ENCODE data around the gene KRTAP5-9.
"Not testable (repeated sequence)": the region's sequence is repeated elsewhere in the genome, so short reads cannot be mapped to it uniquely, and the experiment has no call there.

The KRTAP5-9 gene

DNA sequence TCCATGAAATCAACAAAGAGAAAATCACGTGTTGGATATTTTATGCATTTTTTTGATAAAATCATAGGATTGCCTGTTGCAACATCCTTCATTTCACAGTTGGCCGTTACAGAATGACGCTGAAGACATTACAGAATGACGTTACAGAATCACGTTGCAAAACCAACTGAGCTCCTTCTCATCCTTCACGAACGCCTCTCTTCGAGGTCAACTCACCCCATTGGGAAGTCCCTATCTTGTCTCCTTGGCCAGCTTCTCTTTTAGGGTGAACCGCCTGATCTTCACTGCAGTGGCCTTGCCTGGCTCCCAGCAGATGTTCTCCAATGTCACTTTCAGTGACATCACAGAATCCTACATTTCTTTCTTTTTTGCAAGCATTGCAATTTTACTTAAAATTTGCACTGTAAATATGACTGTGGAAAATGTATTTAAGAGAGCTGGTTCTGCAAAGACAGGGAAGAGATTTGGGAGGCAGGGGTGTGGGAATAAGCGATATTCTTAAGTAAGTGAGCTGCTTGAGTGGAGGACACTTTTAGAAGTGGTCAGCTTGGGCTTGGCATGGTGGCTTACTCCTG, 16.1 kb upstream of the KRTAP5-9 start:
- in situ Hi-C loops (cut with HindIII; ENCODE audit: low sequenced_read_pairs), result no loop called here
- H3K4me3 ChIP-seq (ENCODE audit: low read depth, low read length), result no peak overlapping the region
- no peak for DNase-seq (ENCODE audit: low read depth, low spot score)
- TF ChIP-seq, protein P1, sequence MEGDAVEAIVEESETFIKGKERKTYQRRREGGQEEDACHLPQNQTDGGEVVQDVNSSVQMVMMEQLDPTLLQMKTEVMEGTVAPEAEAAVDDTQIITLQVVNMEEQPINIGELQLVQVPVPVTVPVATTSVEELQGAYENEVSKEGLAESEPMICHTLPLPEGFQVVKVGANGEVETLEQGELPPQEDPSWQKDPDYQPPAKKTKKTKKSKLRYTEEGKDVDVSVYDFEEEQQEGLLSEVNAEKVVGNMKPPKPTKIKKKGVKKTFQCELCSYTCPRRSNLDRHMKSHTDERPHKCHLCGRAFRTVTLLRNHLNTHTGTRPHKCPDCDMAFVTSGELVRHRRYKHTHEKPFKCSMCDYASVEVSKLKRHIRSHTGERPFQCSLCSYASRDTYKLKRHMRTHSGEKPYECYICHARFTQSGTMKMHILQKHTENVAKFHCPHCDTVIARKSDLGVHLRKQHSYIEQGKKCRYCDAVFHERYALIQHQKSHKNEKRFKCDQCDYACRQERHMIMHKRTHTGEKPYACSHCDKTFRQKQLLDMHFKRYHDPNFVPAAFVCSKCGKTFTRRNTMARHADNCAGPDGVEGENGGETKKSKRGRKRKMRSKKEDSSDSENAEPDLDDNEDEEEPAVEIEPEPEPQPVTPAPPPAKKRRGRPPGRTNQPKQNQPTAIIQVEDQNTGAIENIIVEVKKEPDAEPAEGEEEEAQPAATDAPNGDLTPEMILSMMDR (IDR thresholded peaks at IDR 0.05; ENCODE audit: low read depth, low read length), result no peak

DNA sequence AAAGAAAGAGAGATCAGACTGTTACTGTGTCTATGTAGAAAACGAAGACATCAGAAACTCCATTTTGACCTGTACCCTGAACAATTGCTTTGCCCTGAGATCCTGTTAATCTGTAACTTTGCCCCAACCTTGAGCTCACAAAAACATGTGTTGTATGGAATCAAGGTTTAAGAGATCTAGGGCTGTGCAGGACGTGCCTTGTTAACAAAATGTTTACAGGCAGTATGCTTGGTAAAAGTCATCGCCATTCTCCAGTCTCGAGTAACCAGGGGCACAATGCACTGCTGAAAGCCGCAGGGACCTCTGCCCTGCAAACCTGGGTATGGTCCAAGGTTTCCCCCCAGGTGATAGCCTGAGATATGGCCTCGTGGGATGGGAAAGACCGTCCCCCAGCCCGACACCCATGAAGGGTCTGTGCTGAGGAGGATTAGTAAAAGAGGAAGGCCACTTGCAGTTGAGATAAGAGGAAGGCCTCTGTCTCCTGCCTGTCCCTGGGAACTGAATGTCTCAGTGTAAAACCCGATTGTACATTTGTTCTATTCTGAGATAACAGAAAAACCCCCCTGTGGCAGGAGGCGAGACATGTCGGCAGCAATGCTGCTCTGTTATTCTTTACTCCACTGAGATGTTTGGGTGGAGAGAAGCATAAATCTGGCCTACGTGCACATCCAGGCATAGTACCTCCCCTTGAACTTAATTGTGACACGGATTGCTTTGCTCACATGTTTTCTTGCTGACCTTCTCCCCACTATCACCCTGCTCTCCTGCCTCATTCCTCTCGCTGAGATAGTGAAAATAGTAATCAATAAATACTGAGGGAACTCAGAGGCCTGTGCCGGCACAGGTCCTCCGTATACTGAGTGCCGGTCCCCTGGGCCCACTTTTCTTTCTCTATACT, 13.3 kb upstream of the KRTAP5-9 start:
- in situ Hi-C loops (cut with HindIII; ENCODE audit: low sequenced_read_pairs); DNase-seq (ENCODE audit: low read depth, low spot score); H3K4me3 ChIP-seq (ENCODE audit: low read depth, low read length): not testable (repeated sequence)

DNA sequence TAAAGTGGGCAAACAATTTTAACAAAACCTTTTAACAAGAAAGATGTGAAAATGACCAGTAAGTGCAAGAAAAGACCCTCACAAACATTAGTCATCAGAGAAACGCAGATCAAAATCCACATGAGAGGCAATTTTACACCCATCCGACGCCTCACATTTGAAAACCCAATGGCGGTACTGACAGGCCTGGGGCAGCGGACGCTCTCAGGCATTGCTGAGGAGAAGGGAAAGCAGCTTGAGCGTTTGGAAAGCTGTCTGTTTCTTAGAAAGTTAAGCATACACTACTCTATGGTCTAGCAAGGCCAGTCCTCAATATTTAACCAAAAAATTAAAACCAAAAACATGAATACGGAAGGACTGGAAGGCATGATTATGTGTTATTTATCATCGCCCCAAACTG, 12.4 kb upstream of the KRTAP5-9 start:
- H3K4me3 ChIP-seq (ENCODE audit: low read depth, low read length), result no peak overlapping the region
- DNase-seq (ENCODE audit: low read depth, low spot score), result no peak
- in situ Hi-C loops (cut with HindIII; ENCODE audit: low sequenced_read_pairs), result no loop called here
- TF ChIP-seq, protein P1 (IDR thresholded peaks at IDR 0.05; ENCODE audit: low read depth, low read length), result no peak

DNA sequence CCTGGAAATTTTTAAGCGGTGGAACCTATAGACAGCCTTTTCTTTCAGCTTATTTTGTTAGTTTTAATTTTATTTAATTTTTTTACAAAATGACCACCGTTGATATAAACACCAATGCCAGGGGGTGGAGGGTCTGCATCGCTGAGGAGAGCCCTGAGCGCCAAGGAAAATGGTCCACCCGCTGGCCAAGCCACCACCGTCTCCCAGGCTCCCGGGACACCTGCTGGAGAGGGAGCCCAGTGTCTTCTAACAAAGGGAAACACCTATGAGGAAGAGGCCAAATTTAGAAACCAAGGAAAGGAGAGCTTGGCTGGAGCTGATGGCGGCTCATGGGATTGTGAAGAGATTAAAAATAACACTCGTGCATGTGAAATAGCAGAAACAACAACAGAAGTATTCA, 10.7 kb upstream of the KRTAP5-9 start:
- TF ChIP-seq, protein P1 (IDR thresholded peaks at IDR 0.05; ENCODE audit: low read depth, low read length), result no peak
- no peak overlapping the region for H3K4me3 ChIP-seq (ENCODE audit: low read depth, low read length)
- no peak for DNase-seq (ENCODE audit: low read depth, low spot score)
- in situ Hi-C loops (cut with HindIII; ENCODE audit: low sequenced_read_pairs), result no loop called here

DNA sequence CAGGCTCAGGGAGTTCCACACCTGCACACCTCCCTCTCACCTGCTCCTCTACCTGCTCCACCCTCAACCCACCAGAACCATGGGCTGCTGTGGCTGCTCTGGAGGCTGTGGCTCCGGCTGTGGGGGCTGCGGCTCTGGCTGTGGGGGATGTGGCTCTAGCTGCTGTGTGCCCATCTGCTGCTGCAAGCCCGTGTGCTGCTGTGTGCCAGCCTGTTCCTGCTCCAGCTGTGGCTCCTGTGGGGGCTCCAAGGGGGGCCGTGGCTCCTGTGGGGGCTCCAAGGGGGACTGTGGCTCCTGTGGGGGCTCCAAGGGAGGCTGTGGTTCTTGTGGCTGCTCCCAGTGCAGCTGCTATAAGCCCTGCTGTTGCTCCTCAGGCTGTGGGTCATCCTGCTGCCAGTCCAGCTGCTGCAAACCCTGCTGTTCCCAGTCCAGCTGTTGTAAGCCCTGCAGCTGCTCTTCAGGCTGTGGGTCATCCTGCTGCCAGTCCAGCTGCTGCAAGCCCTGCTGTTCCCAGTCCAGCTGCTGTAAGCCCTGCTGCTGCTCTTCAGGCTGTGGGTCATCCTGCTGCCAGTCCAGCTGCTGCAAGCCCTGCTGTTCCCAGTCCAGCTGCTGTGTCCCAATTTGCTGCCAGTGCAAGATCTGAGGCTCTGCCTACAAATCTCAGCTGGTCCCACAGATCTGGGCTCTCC, 10.1 kb upstream of the KRTAP5-9 start, which contains the start of gene KRTAP5-8:
Gene KRTAP5-8, plus strand, starts transcription at position 49 of the 689 bp plus-strand sequence. Its CDS starts 31 bp downstream, at position 80.
- in situ Hi-C loops (cut with HindIII; ENCODE audit: low sequenced_read_pairs); H3K4me3 ChIP-seq (ENCODE audit: low read depth, low read length); DNase-seq (ENCODE audit: low read depth, low spot score): not testable (repeated sequence)

DNA sequence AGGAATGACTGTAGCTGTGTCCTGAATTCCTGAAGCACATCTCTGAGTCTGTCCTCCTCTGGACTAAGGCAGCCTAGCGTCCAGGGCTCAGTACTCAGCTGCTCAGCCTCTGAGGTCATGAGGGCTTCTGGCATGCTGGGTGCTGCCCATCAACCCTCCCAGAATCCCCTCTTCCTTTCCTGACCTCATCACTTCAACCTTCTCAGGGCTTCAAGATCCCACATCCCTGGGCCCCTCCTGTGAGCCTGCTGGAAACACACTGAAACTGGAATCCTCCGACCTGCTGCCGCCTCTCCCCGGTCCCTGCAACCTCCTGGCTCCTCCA, 9.6 kb upstream of the KRTAP5-9 start:
- no peak overlapping the region for H3K4me3 ChIP-seq (ENCODE audit: low read depth, low read length)
- TF ChIP-seq, protein P1 (IDR thresholded peaks at IDR 0.05; ENCODE audit: low read depth, low read length), result no peak
- DNase-seq (ENCODE audit: low read depth, low spot score), result no peak
- in situ Hi-C loops (cut with HindIII; ENCODE audit: low sequenced_read_pairs), result no loop called here

DNA sequence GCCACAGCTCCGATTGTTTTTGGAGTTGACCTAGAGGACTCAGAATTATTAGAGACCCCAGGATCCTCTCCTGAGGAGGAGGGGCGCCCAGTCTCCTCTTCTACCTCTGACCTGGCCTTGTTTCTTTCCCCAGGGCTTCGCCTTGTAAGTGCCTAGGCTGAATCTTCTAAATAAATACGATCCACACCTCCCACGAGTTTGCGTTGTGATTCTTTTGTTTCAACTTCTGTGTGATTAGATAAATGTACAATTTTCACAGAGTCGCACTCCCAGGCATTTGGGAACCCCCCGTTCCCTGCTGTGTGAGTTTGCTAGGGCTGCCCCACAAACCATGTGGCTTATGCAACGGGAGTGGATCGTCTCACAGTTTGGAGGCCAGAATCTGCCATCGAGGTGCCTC, 9.2 kb upstream of the KRTAP5-9 start:
- no peak overlapping the region for H3K4me3 ChIP-seq (ENCODE audit: low read depth, low read length)
- no peak for DNase-seq (ENCODE audit: low read depth, low spot score)
- TF ChIP-seq, protein P1 (IDR thresholded peaks at IDR 0.05; ENCODE audit: low read depth, low read length), result no peak
- in situ Hi-C loops (cut with HindIII; ENCODE audit: low sequenced_read_pairs), result no loop called here

DNA sequence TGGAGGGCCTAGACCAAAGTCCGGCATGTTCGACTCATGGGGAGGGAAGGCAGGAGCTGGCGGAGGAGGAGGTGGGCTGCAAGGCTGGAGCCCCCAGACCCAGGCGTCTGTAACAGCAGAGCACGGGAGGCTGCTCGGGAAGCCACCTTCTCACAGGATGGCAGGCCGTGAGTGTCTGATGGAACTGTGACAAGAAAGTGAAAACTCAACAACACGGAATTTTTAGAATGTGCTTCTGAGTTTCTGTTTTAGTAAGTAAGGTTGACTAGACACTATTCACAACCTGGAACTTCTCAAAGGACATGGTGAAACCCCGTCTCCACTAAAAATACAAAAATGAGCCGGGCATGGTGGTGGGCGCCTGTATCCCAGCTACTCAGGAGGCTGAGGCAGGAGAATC, 8.2 kb upstream of the KRTAP5-9 start:
- H3K4me3 ChIP-seq (ENCODE audit: low read depth, low read length); in situ Hi-C loops (cut with HindIII; ENCODE audit: low sequenced_read_pairs); DNase-seq (ENCODE audit: low read depth, low spot score): not testable (repeated sequence)

DNA sequence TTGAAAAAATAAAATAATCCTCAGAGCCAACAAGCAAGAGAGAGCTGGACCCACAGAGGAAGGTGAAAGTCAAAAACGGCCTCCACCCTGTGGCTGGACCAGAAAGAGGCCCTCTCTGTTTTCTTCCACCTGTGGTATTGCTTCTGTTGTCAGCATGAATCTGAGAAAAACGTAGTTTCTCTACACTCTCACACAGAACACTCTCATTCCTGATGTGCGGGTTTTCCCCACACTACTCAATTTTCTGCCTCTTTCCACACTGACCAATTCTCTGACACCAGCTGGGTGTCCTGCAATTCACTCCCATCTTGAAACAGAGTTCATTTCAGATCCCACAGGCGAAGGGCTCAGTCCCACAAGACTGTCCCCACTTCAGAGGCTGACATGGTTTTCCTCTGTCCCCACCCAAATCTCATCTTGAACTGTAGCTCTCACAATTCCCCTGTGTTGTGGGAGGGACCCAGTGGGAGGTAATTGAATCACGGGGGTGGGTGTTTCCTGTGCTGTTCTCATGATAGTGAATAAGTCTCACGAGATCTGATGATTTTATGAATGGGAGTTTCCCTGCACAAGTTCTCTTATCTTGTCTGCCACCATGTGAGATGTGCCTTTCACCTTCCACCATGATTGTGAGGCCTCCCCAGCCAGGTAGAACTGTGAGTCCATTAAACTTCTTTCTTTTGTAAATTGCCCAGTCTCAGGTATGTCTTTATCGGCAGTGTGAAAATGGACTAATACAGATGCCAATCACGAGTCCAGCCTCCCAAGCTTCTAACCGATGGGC, 7.5 kb upstream of the KRTAP5-9 start:
- in situ Hi-C loops (cut with HindIII; ENCODE audit: low sequenced_read_pairs); DNase-seq (ENCODE audit: low read depth, low spot score); H3K4me3 ChIP-seq (ENCODE audit: low read depth, low read length): not testable (repeated sequence)

All from astrocyte of the spinal cord (primary cell).